ENCODE data around the gene ZIC1. TPM values are rescaled to one million over a fixed set of nuclear protein-coding genes. Genes with fewer than 3 reads are reported as not detected.

ZIC1 gene
- total RNA-seq, 1 experiment from 2014 or later, result not detected

DNA sequence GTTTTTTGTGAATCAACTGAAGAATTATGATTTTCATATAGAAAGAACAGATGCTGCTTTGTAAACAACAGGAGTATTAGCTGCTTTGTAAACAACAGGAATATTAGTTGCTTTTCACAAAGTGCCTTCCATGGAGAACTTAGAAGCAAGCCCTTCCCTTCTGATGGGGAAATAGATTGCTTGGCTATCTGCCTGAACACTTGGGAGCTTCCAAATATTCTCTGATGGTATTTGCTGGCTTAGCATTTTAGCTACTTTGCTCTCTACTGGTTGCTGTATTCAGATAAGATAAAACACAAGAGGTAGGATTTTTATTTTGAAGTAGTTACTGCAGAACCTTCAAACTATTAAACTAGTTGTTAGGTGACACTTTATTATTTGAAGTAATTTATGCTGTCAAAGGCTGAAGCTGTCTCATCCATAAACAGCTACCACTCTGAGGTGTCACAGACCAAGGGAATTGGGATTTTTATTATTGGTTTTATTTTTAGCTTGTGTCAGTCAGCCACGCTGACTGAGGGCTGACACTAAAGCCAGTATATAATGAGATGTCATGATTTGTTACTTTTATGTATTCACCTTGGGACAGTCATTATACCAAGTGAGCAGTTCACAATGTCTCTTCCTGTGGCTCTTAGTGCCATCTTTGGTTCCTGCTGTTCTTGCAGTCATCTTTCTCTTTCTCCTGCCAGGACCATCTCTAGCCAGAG is 50.0 kb downstream of the ZIC1 start:
- no peak overlapping the region for H3K9ac ChIP-seq (ENCODE audit: extremely low read depth, insufficient read length, low read length)
- no peak overlapping the region for H4K91ac ChIP-seq (ENCODE audit: insufficient read length, low read depth, low read length)
- no peaks in the 10 kb centered on the region for H3K79me1 ChIP-seq (ENCODE audit: insufficient read depth, low read depth, low read length, poor library complexity, severe bottlenecking)
- Mint-ChIP-seq H3K4me1 (no peaks in the 10 kb centered on the region), H3K36me3 (ENCODE audit: insufficient read depth in 1 of 3, low read depth in 3 of 3) (no peaks in the 10 kb centered on the region), H3K27me3 (ENCODE audit: low read depth) (no peaks in the 10 kb centered on the region), H3K9me3 (no peaks in the 10 kb centered on the region), H3K4me3 (no peak overlapping the region), H3K27ac (no peak overlapping the region)
- no peak overlapping the region for H3K4me2 ChIP-seq (ENCODE audit: insufficient read depth, insufficient read length, low read length)
- H3T11ph ChIP-seq (ENCODE audit: low read length), result no peak overlapping the region
- no peak overlapping the region for H3K27ac ChIP-seq (ENCODE audit: insufficient read length, low read depth, low read length)
- no peak overlapping the region for H2BK5ac ChIP-seq (ENCODE audit: insufficient read length, low read length)
- H3K56ac ChIP-seq (ENCODE audit: insufficient read length, low read depth, low read length), result no peak overlapping the region
- H3K4ac ChIP-seq (ENCODE audit: low read depth, low read length), result no peak overlapping the region
- no peak overlapping the region for H4K5ac ChIP-seq (ENCODE audit: insufficient read length, low read depth, low read length)
- H4K20me1 ChIP-seq (ENCODE audit: control insufficient read depth, insufficient read depth, insufficient read length), result no peaks in the 10 kb centered on the region
- WGBS (ENCODE audit: extremely low coverage, insufficient read length, low lambda C conversion rate), result no CpG with 5 or more reads among the region's 1 CpG
- no peaks in the 10 kb centered on the region for H3K79me2 ChIP-seq (ENCODE audit: insufficient read depth, low read length)
- no peaks in the 10 kb centered on the region for H3K4me1 ChIP-seq (ENCODE audit: insufficient read depth, low read length)
- H3K18ac ChIP-seq (ENCODE audit: insufficient read length, low read depth, low read length), result no peak overlapping the region
- no peak overlapping the region for H4K8ac ChIP-seq (replicated peaks; ENCODE audit: insufficient read length, low read depth, low read length)
- H2AK5ac ChIP-seq (ENCODE audit: insufficient read length, low read length), result no peak overlapping the region
- H3K23ac ChIP-seq (ENCODE audit: insufficient read length, low read depth, low read length), result no peak overlapping the region
- no peak for DNase-seq
- no peak overlapping the region for H2BK12ac ChIP-seq (ENCODE audit: insufficient read length, low read depth, low read length)
- TF ChIP-seq, protein P1, sequence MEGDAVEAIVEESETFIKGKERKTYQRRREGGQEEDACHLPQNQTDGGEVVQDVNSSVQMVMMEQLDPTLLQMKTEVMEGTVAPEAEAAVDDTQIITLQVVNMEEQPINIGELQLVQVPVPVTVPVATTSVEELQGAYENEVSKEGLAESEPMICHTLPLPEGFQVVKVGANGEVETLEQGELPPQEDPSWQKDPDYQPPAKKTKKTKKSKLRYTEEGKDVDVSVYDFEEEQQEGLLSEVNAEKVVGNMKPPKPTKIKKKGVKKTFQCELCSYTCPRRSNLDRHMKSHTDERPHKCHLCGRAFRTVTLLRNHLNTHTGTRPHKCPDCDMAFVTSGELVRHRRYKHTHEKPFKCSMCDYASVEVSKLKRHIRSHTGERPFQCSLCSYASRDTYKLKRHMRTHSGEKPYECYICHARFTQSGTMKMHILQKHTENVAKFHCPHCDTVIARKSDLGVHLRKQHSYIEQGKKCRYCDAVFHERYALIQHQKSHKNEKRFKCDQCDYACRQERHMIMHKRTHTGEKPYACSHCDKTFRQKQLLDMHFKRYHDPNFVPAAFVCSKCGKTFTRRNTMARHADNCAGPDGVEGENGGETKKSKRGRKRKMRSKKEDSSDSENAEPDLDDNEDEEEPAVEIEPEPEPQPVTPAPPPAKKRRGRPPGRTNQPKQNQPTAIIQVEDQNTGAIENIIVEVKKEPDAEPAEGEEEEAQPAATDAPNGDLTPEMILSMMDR (conservative IDR thresholded peaks at IDR 0.05), result no peak
- H2BK15ac ChIP-seq (ENCODE audit: low read depth, low read length), result no peak overlapping the region
- H2BK120ac ChIP-seq (ENCODE audit: low read depth, low read length, poor library complexity, severe bottlenecking), result no peak overlapping the region
- H3K27me3 ChIP-seq (ENCODE audit: insufficient read depth, low read length), result no peaks in the 10 kb centered on the region
- H2BK20ac ChIP-seq (ENCODE audit: low read depth, low read length, poor library complexity, severe bottlenecking), result no peak overlapping the region
- H3K9me3 ChIP-seq (ENCODE audit: control insufficient read depth, low read depth, low read length), result no peaks in the 10 kb centered on the region
- no peaks in the 10 kb centered on the region for H3K23me2 ChIP-seq (ENCODE audit: insufficient read length, low read depth, low read length, poor library complexity, severe bottlenecking)
- H2AFZ ChIP-seq (ENCODE audit: low read length), result no peak overlapping the region
- no peak overlapping the region for H3K14ac ChIP-seq (ENCODE audit: insufficient read depth, low read length)
